ENCODE results near the gene MCCC1.
"Not testable (repeated sequence)": the region's sequence is repeated elsewhere in the genome, so short reads cannot be mapped to it uniquely, and the experiment has no call there.

The MCCC1 gene

DNA sequence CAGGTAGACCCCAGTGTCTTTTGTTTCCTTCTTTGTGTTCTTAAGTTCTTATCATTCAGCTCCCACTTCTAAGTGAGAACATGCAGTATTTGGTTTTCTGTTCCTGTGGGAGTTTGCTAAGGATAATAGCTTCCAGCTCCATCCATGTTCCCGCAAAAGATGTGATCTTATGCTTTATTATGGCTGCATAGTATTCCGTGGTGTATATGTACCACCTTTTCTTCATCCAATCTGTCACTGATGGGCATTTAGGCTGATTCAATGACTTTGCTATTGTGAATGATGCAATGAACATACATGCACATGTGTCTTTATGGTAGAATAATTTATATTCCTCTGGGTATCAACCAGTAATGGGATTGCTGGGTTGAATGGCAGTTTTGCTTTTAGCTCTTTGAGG, 24.4 kb downstream of the MCCC1 start:
- H3K9ac ChIP-seq (ENCODE audit: low read length): no peak overlapping the region
- H2BK5ac ChIP-seq (ENCODE audit: low read length): no peak overlapping the region
- no peak overlapping the region for H2AK5ac ChIP-seq (ENCODE audit: low read length)
- no CpG with 5 or more reads among the region's 2 CpGs for WGBS (ENCODE audit: extremely low coverage, insufficient coverage, low lambda C conversion rate)
- H3K4ac ChIP-seq (ENCODE audit: low read depth, low read length): no peak overlapping the region
- H3K4me2 ChIP-seq (ENCODE audit: low read length): no peak overlapping the region
- no peak overlapping the region for H3K4me3 ChIP-seq (ENCODE audit: low read length)
- no peaks in the 10 kb centered on the region for H3K4me1 ChIP-seq (ENCODE audit: control insufficient read depth, low read depth, low read length)
- H3K36me3 ChIP-seq (ENCODE audit: control insufficient read depth, insufficient read depth, low read length): no peaks in the 10 kb centered on the region
- no peak overlapping the region for H4K8ac ChIP-seq (ENCODE audit: low read depth, low read length)
- H2BK15ac ChIP-seq (replicated peaks; ENCODE audit: low read depth): no peak overlapping the region
- no peak for DNase-seq
- H2BK120ac ChIP-seq (ENCODE audit: low read depth, low read length): no peak overlapping the region
- H3K18ac ChIP-seq (ENCODE audit: low read length): no peak overlapping the region
- no peak overlapping the region for H3K23ac ChIP-seq (ENCODE audit: low read length)
- no peak overlapping the region for H3K27ac ChIP-seq (ENCODE audit: low read depth, low read length)
- H3K79me2 ChIP-seq (ENCODE audit: control insufficient read depth, insufficient read depth, low read length): no peaks in the 10 kb centered on the region
- H4K5ac ChIP-seq (ENCODE audit: low read length): no peak overlapping the region
- H3K56ac ChIP-seq (ENCODE audit: low read length): no peak overlapping the region
- H3K79me1 ChIP-seq (ENCODE audit: low read length): no peaks in the 10 kb centered on the region
- no peaks in the 10 kb centered on the region for H3K27me3 ChIP-seq (ENCODE audit: insufficient read depth, low read length, poor library complexity)

DNA sequence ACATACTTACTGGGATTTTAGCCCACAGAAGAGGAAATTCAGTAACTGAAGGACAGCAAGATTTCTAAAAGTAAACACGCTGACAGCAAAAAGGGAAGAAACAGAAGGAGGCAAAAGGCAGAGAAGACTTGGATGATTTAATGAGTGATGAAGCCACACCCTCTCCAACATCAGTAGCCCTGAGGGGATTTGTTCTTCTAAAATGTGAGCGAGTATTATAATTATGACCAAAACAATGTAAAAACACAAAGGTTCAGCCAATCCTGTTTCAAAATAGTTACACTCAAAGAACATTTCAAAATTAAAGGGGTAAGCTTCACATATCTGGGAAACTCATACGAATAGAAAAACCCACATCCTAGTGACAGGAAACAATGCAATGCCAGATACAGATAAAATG, 25.0 kb downstream of the MCCC1 start:
- Histone ChIP-seq H2AK5ac (ENCODE audit: low read length) (no peak overlapping the region), H2BK15ac (replicated peaks; ENCODE audit: low read depth) (no peak overlapping the region), H3K4me2 (ENCODE audit: low read length) (no peak overlapping the region), H3K79me1 (ENCODE audit: low read length) (no peaks in the 10 kb centered on the region), H2BK120ac (ENCODE audit: low read depth, low read length) (no peak overlapping the region), H4K5ac (ENCODE audit: low read length) (no peak overlapping the region), H2BK5ac (ENCODE audit: low read length) (no peak overlapping the region), H3K4ac (ENCODE audit: low read depth, low read length) (no peak overlapping the region), H3K18ac (ENCODE audit: low read length) (no peak overlapping the region), H3K27ac (ENCODE audit: low read depth, low read length) (no peak overlapping the region), H3K56ac (ENCODE audit: low read length) (no peak overlapping the region), H3K79me2 (ENCODE audit: control insufficient read depth, insufficient read depth, low read length) (no peaks in the 10 kb centered on the region), H4K8ac (ENCODE audit: low read depth, low read length) (no peak overlapping the region), H3K23ac (ENCODE audit: low read length) (no peak overlapping the region), H3K36me3 (ENCODE audit: control insufficient read depth, insufficient read depth, low read length) (no peaks in the 10 kb centered on the region), H3K27me3 (ENCODE audit: insufficient read depth, low read length, poor library complexity) (no peaks in the 10 kb centered on the region), H3K9ac (ENCODE audit: low read length) (no peak overlapping the region), H3K4me1 (ENCODE audit: control insufficient read depth, low read depth, low read length) (no peaks in the 10 kb centered on the region), H3K4me3 (ENCODE audit: low read length) (no peak overlapping the region)
- DNase-seq: no peak
- no CpG with 5 or more reads among the region's 3 CpGs for WGBS (ENCODE audit: extremely low coverage, insufficient coverage, low lambda C conversion rate)

- Histone ChIP-seq H3K27ac (ENCODE audit: low read depth, low read length) (no peak overlapping the region), H3K9ac (ENCODE audit: low read length) (no peak overlapping the region), H2BK120ac (ENCODE audit: low read depth, low read length) (no peak overlapping the region), H3K36me3 (ENCODE audit: control insufficient read depth, insufficient read depth, low read length) (no peaks in the 10 kb centered on the region), H2AK5ac (ENCODE audit: low read length) (no peak overlapping the region), H3K27me3 (ENCODE audit: insufficient read depth, low read length, poor library complexity) (no peaks in the 10 kb centered on the region), H3K79me1 (ENCODE audit: low read length) (no peaks in the 10 kb centered on the region), H3K4me3 (ENCODE audit: low read length) (no peak overlapping the region), H3K79me2 (ENCODE audit: control insufficient read depth, insufficient read depth, low read length) (no peaks in the 10 kb centered on the region), H3K23ac (ENCODE audit: low read length) (no peak overlapping the region), H3K4ac (ENCODE audit: low read depth, low read length) (no peak overlapping the region), H4K8ac (ENCODE audit: low read depth, low read length) (no peak overlapping the region), H3K4me2 (ENCODE audit: low read length) (no peak overlapping the region), H3K56ac (ENCODE audit: low read length) (no peak overlapping the region), H2BK5ac (ENCODE audit: low read length) (no peak overlapping the region), H3K4me1 (ENCODE audit: control insufficient read depth, low read depth, low read length) (no peaks in the 10 kb centered on the region), H2BK15ac (replicated peaks; ENCODE audit: low read depth) (no peak overlapping the region), H3K18ac (ENCODE audit: low read length) (no peak overlapping the region), H4K5ac (ENCODE audit: low read length) (no peak overlapping the region)
- DNase-seq: no peak
- no CpG with 5 or more reads among the region's 5 CpGs for WGBS (ENCODE audit: extremely low coverage, insufficient coverage, low lambda C conversion rate)
Observed at GRCh38 chr3:183073839-183074238, 25.5 kb downstream of the MCCC1 start.

DNA sequence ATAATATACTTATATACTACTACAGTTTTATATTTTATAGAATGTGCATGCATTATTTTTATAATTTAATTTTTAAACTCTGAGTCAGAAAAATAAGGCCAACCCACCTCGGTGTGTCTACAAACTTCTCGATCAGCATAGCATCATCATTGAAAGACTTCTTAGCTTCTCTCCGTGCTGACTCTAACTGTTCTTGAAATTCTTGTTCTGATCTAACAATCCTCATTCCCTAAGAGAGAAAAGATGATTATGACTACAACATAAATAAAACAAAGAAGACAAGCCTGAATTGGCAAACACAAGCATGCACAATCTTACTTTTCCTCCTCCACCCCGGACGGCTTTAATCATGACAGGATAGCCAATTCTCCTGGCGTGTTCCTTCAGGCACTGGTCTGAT, 28.4 kb downstream of the MCCC1 start:
- H3K56ac ChIP-seq (ENCODE audit: low read length): no peak overlapping the region
- H3K23ac ChIP-seq (ENCODE audit: low read length): no peak overlapping the region
- H3K36me3 ChIP-seq (ENCODE audit: control insufficient read depth, insufficient read depth, low read length): no peaks in the 10 kb centered on the region
- H4K5ac ChIP-seq (ENCODE audit: low read length): no peak overlapping the region
- no peak overlapping the region for H2BK15ac ChIP-seq (replicated peaks; ENCODE audit: low read depth)
- H3K4ac ChIP-seq (ENCODE audit: low read depth, low read length): no peak overlapping the region
- DNase-seq: no peak
- H2BK120ac ChIP-seq (ENCODE audit: low read depth, low read length): no peak overlapping the region
- WGBS (ENCODE audit: extremely low coverage, insufficient coverage, low lambda C conversion rate): no CpG with 5 or more reads among the region's 6 CpGs
- no peak overlapping the region for H4K8ac ChIP-seq (ENCODE audit: low read depth, low read length)
- no peaks in the 10 kb centered on the region for H3K27me3 ChIP-seq (ENCODE audit: insufficient read depth, low read length, poor library complexity)
- H3K9ac ChIP-seq (ENCODE audit: low read length): no peak overlapping the region
- no peaks in the 10 kb centered on the region for H3K79me1 ChIP-seq (ENCODE audit: low read length)
- H2AK5ac ChIP-seq (ENCODE audit: low read length): no peak overlapping the region
- H2BK5ac ChIP-seq (ENCODE audit: low read length): no peak overlapping the region
- no peaks in the 10 kb centered on the region for H3K4me1 ChIP-seq (ENCODE audit: control insufficient read depth, low read depth, low read length)
- no peak overlapping the region for H3K27ac ChIP-seq (ENCODE audit: low read depth, low read length)
- H3K4me2 ChIP-seq (ENCODE audit: low read length): no peak overlapping the region
- no peaks in the 10 kb centered on the region for H3K79me2 ChIP-seq (ENCODE audit: control insufficient read depth, insufficient read depth, low read length)
- H3K18ac ChIP-seq (ENCODE audit: low read length): no peak overlapping the region
- H3K4me3 ChIP-seq (ENCODE audit: low read length): no peak overlapping the region

GRCh38 chr3:183069086-183069485, 30.2 kb downstream of the MCCC1 start:
- no peak overlapping the region for H3K56ac ChIP-seq (ENCODE audit: low read length)
- H2BK120ac ChIP-seq (ENCODE audit: low read depth, low read length): no peak overlapping the region
- H3K9ac ChIP-seq (ENCODE audit: low read length): no peak overlapping the region
- H3K23ac ChIP-seq (ENCODE audit: low read length): no peak overlapping the region
- no peak overlapping the region for H4K8ac ChIP-seq (ENCODE audit: low read depth, low read length)
- H2BK5ac ChIP-seq (ENCODE audit: low read length): no peak overlapping the region
- no peaks in the 10 kb centered on the region for H3K79me1 ChIP-seq (ENCODE audit: low read length)
- H3K27ac ChIP-seq (ENCODE audit: low read depth, low read length): no peak overlapping the region
- no peaks in the 10 kb centered on the region for H3K79me2 ChIP-seq (ENCODE audit: control insufficient read depth, insufficient read depth, low read length)
- no peaks in the 10 kb centered on the region for H3K36me3 ChIP-seq (ENCODE audit: control insufficient read depth, insufficient read depth, low read length)
- WGBS (ENCODE audit: extremely low coverage, insufficient coverage, low lambda C conversion rate): no CpG with 5 or more reads among the region's 1 CpG
- no peak overlapping the region for H4K5ac ChIP-seq (ENCODE audit: low read length)
- no peak overlapping the region for H2AK5ac ChIP-seq (ENCODE audit: low read length)
- no peak overlapping the region for H3K4me3 ChIP-seq (ENCODE audit: low read length)
- H3K18ac ChIP-seq (ENCODE audit: low read length): no peak overlapping the region
- H3K27me3 ChIP-seq (ENCODE audit: insufficient read depth, low read length, poor library complexity): no peaks in the 10 kb centered on the region
- no peaks in the 10 kb centered on the region for H3K4me1 ChIP-seq (ENCODE audit: control insufficient read depth, low read depth, low read length)
- DNase-seq: no peak
- H3K4me2 ChIP-seq (ENCODE audit: low read length): no peak overlapping the region
- no peak overlapping the region for H3K4ac ChIP-seq (ENCODE audit: low read depth, low read length)
- H2BK15ac ChIP-seq (replicated peaks; ENCODE audit: low read depth): no peak overlapping the region

GRCh38 chr3:183066891-183067290, 32.4 kb downstream of the MCCC1 start:
- H3K4ac ChIP-seq (ENCODE audit: low read depth, low read length); H3K23ac ChIP-seq (ENCODE audit: low read length); H3K27me3 ChIP-seq (ENCODE audit: insufficient read depth, low read length, poor library complexity); H3K4me2 ChIP-seq (ENCODE audit: low read length); H2BK5ac ChIP-seq (ENCODE audit: low read length); H3K18ac ChIP-seq (ENCODE audit: low read length); H3K79me1 ChIP-seq (ENCODE audit: low read length); H3K79me2 ChIP-seq (ENCODE audit: control insufficient read depth, insufficient read depth, low read length); H2AK5ac ChIP-seq (ENCODE audit: low read length); H4K8ac ChIP-seq (ENCODE audit: low read depth, low read length); H3K27ac ChIP-seq (ENCODE audit: low read depth, low read length); H4K5ac ChIP-seq (ENCODE audit: low read length); H2BK120ac ChIP-seq (ENCODE audit: low read depth, low read length); H3K56ac ChIP-seq (ENCODE audit: low read length); DNase-seq; H3K9ac ChIP-seq (ENCODE audit: low read length); H3K4me3 ChIP-seq (ENCODE audit: low read length); H3K4me1 ChIP-seq (ENCODE audit: control insufficient read depth, low read depth, low read length); H2BK15ac ChIP-seq (replicated peaks; ENCODE audit: low read depth); H3K36me3 ChIP-seq (ENCODE audit: control insufficient read depth, insufficient read depth, low read length): not testable (repeated sequence)
- no CpG with 5 or more reads among the region's 2 CpGs for WGBS (ENCODE audit: extremely low coverage, insufficient coverage, low lambda C conversion rate)
